HUES6 (cell line): ENCODE results near the gene PTPRE.

Experiments
- H3K27ac ChIP-seq: 2 replicates; pipeline ENCODE4 v1.7.0; 2013; ENCODE audit warnings: low read depth, mild to moderate bottlenecking, low read length, inconsistent platforms
- H3K27me3 ChIP-seq: 2 replicates; pipeline ENCODE4 v1.6.1; 2013; ENCODE audit warnings: low read length; ENCODE audit not compliant: control insufficient read depth, insufficient read depth
- H3K36me3 ChIP-seq: 2 replicates; pipeline ENCODE4 v1.6.1; 2013; ENCODE audit warnings: low read length; ENCODE audit not compliant: control insufficient read depth, insufficient read depth
- H3K4me1 ChIP-seq: 2 replicates; pipeline ENCODE4 v1.6.1; 2013; ENCODE audit warnings: low read length; ENCODE audit not compliant: control insufficient read depth, insufficient read depth
- H3K4me3 ChIP-seq: 2 replicates; pipeline ENCODE4 v1.5.1; 2013; ENCODE audit warnings: low read depth, low read length
- H3K9ac ChIP-seq: one replicate; pipeline ENCODE4 v1.6.1; 2013; ENCODE audit warnings: mild to moderate bottlenecking, low read length
- H3K9me3 ChIP-seq: 2 replicates; pipeline ENCODE4 v1.6.1; 2013; ENCODE audit warnings: low read depth, low read length; ENCODE audit not compliant: control insufficient read depth, insufficient read depth

PTPRE gene

GRCh38 chr10:128059982-128060293 is 153.0 kb downstream of the PTPRE start:
- Histone ChIP-seq H3K36me3 (no peaks in the 10 kb centered on the region), H3K9ac (no peak overlapping the region), H3K27ac (no peak overlapping the region)

GRCh38 chr10:128060341-128061250 is 153.7 kb downstream of the PTPRE start:
- Histone ChIP-seq H3K27ac (no peak overlapping the region), H3K4me3 (no peak overlapping the region), H3K27me3 (no peaks in the 10 kb centered on the region), H3K9me3 (no peaks in the 10 kb centered on the region), H3K4me1 (peaks cover 25% of the 10 kb centered on the region), H3K36me3 (no peaks in the 10 kb centered on the region), H3K9ac (no peak overlapping the region)

More at GRCh38 chr10:128059982-128060293, 153.0 kb downstream of the PTPRE start:
- Histone ChIP-seq H3K27me3 (no peaks in the 10 kb centered on the region), H3K4me1 (peaks cover 25% of the 10 kb centered on the region), H3K9me3 (no peaks in the 10 kb centered on the region), H3K4me3 (no peak overlapping the region)

GRCh38 chr10:128061306-128062300 is 154.7 kb downstream of the PTPRE start:
- Histone ChIP-seq H3K36me3 (no peaks in the 10 kb centered on the region), H3K4me1 (peaks cover 25% of the 10 kb centered on the region), H3K9me3 (no peaks in the 10 kb centered on the region), H3K27me3 (no peaks in the 10 kb centered on the region), H3K4me3 (no peak overlapping the region), H3K27ac (no peak overlapping the region), H3K9ac (no peak overlapping the region)

GRCh38 chr10:128062331-128062880 is 155.5 kb downstream of the PTPRE start:
- no peaks in the 10 kb centered on the region for H3K27me3 ChIP-seq
- H3K4me3 ChIP-seq: no peak overlapping the region; the same call in 1 of the 2 replicates
- peaks cover 25% of the 10 kb centered on the region for H3K4me1 ChIP-seq
- H3K36me3 ChIP-seq: no peaks in the 10 kb centered on the region; the same call in 1 of the 2 replicates
- no peak overlapping the region for H3K27ac ChIP-seq
- H3K9me3 ChIP-seq: no peaks in the 10 kb centered on the region; the same call in 1 of the 2 replicates
- H3K9ac ChIP-seq: peak overlapping the region; percentile 52

GRCh38 chr10:128062881-128063563 is 156.1 kb downstream of the PTPRE start:
- H3K4me3 ChIP-seq: no peak overlapping the region; the same call in 1 of the 2 replicates

GRCh38 chr10:128063736-128064107 is 156.8 kb downstream of the PTPRE start:
- H3K27me3 ChIP-seq: no peaks in the 10 kb centered on the region
- no peaks in the 10 kb centered on the region; the same call in 1 of the 2 replicates for H3K9me3 ChIP-seq
- no peak overlapping the region for H3K9ac ChIP-seq
- no peaks in the 10 kb centered on the region; the same call in 1 of the 2 replicates for H3K36me3 ChIP-seq
- H3K27ac ChIP-seq: no peak overlapping the region
- peaks cover 25% of the 10 kb centered on the region for H3K4me1 ChIP-seq
- H3K4me3 ChIP-seq: no peak overlapping the region

More at GRCh38 chr10:128062881-128063563, 156.1 kb downstream of the PTPRE start:
- Histone ChIP-seq H3K27ac (no peak overlapping the region), H3K9me3 (no peaks in the 10 kb centered on the region; the same call in 1 of the 2 replicates), H3K4me1 (peaks cover 25% of the 10 kb centered on the region), H3K9ac (peak overlapping the region; percentile 52), H3K27me3 (no peaks in the 10 kb centered on the region), H3K36me3 (no peaks in the 10 kb centered on the region; the same call in 1 of the 2 replicates)

GRCh38 chr10:128064108-128064969 is 157.4 kb downstream of the PTPRE start:
- no peaks in the 10 kb centered on the region for H3K27me3 ChIP-seq
- no peaks in the 10 kb centered on the region; the same call in 1 of the 2 replicates for H3K36me3 ChIP-seq
- H3K4me3 ChIP-seq: no peak overlapping the region
- no peaks in the 10 kb centered on the region; the same call in 1 of the 2 replicates for H3K9me3 ChIP-seq
- H3K9ac ChIP-seq: no peak overlapping the region
- peaks cover 25% of the 10 kb centered on the region for H3K4me1 ChIP-seq
- H3K27ac ChIP-seq: no peak overlapping the region

GRCh38 chr10:128064970-128065580 is 158.2 kb downstream of the PTPRE start:
- Histone ChIP-seq H3K4me3 (no peak overlapping the region), H3K27ac (no peak overlapping the region), H3K9me3 (no peaks in the 10 kb centered on the region; the same call in 1 of the 2 replicates), H3K9ac (no peak overlapping the region), H3K27me3 (peaks cover 4% of the 10 kb centered on the region), H3K36me3 (no peaks in the 10 kb centered on the region; the same call in 1 of the 2 replicates), H3K4me1 (peaks cover 25% of the 10 kb centered on the region)

- no peaks in the 10 kb centered on the region; the same call in 1 of the 2 replicates for H3K9me3 ChIP-seq
- no peaks in the 10 kb centered on the region; the same call in 1 of the 2 replicates for H3K36me3 ChIP-seq
- H3K4me3 ChIP-seq: no peak overlapping the region
- H3K9ac ChIP-seq: no peak overlapping the region
- peaks cover 10% of the 10 kb centered on the region for H3K27me3 ChIP-seq
- H3K4me1 ChIP-seq: peaks cover 25% of the 10 kb centered on the region
- H3K27ac ChIP-seq: no peak overlapping the region
Observed at GRCh38 chr10:128065881-128066534, 159.1 kb downstream of the PTPRE start.
